ENCODE data around the gene CTIF.

DNA sequence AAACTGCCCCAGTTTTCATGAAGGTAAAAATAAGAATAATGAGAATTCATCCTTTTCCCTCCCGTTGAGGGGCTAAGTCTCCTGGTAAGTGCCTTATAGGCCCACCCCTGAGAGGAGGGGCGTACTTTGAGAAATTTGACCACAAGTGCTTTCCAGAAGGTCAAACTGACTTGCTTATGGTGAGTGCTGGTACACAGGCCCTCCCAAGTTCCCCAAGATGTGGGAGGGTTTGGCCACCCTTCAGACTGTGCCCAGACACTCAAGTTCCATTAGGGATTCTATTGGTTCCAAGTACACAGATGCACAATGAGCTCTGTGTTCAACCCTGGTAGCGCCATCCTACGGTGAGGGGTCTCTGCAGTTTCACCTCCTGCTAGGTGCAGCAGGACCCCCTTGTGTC is 205.1 kb downstream of the CTIF start:
- no peak for TF ChIP-seq EZH2 (IDR thresholded peaks at IDR 0.05)
- no peak for TF ChIP-seq POLR2AphosphoS5 (IDR thresholded peaks at IDR 0.05; ENCODE audit: borderline replicate concordance, low read depth, low read length)
